HG03342 (cell line): ENCODE results near the gene JUNB.

Experiments
- ATAC-seq: cut with Tn5 transposase; IDR thresholded peaks from one replicate; pipeline ENCODE4 v1.9.1; 2021; ENCODE audit warnings: mild to moderate bottlenecking, moderate library complexity; ENCODE audit not compliant: unreplicated experiment

The JUNB gene

DNA sequence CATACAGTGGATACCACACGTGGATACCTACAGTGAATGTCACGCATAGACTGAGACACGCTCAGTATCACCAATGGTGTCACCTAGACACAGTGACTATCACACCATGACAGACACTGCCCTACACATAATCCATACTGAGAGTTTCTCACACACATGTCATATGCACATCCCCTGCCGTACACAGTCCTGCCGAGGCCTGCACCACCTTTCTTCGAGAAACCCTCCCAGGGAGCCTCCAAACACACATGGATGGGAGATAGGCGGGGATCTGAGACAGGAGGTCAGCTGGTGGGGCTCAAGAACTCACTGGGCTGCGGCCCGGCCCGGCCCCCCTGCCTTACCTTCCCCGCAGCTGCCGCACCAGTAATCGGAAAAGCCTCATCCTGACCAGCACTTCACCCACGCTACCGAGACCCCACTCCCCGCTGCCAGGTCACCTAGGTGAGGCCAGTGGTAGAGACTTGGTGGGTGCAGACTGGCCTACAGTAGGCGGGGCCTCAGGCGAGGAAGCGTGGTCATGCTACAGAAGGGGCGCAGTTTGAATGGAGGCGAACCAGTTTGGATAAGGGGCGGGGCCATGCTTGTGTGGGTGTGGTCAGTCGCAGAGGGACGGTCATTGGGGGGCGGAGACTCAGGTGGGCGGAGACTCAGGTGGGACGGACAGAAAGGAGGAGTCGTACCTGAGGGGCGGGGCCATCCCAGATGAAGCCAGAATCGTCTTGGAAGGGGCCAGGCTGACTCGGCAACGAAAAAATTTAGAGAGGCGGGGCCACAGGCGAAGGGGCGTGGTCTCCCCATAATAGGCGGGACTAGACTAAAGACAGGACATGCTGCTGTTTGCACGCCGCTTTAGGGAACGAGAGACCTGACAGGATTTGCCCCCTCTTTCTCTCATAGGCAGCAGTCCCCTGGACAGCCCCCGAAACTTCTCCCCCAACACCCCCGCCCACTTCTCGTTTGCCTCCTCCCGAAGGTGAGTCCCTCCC, 49.1 kb downstream of the JUNB start:
- ATAC-seq: no peak

DNA sequence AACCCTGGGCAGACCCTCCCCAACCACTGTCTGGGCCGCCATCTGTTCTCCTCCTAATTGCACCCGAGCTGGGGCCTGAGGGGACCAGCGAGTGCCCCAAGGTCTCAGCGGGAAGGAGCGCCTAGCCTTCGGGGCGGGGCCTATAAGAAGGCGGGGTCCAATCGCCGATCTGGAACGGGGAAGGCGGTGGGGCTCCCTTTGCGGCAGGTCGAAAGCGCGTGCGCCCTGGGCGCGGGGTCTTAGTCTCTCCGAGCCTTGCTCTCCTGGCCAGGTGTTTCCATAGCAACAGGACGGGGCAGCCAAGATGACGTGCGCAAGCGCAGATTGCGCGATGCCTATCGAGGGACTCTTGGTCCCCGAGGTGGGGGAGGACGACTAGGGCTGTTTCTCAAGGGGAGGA, 49.8 kb downstream of the JUNB start:
- no peak for ATAC-seq

DNA sequence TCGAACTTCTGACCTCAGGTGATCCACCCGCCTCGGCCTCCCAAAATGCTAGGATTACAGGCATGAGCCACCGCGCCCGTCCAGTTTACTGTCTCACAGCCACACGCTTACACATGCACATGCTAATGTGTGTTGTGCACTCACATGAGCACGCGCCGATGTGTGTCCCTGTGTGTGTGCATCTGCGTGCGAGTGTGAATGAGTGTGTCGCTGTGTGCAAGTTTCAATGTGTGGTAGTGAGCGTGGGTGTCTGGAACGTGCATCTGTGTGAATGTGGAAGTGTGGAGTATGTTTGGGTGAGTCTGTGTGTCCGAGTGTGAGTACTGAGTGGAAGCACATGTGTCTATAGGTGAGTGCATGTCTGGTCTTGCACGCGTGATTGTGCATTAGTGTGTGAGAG, 51.2 kb downstream of the JUNB start:
- no peak for ATAC-seq
